ENCODE measurements around the gene FLT3. TPM values are rescaled to one million over a fixed set of nuclear protein-coding genes. Genes with fewer than 3 reads are reported as not detected.
"Not testable (repeated sequence)": the region's sequence is repeated elsewhere in the genome, so short reads cannot be mapped to it uniquely, and the experiment has no call there.

FLT3 gene
- polyA plus RNA-seq, 3 donors: 0.25 to 0.39 (median 0.28) TPM

GRCh38 chr13:28010046-28010445 is 90.3 kb downstream of the FLT3 start:
- no peak for DNase-seq (ENCODE audit: low read depth in 3 of 3, low spot score in 2 of 3)

GRCh38 chr13:28005016-28005415 is 95.4 kb downstream of the FLT3 start:
- not testable (repeated sequence) for DNase-seq (ENCODE audit: low read depth in 3 of 3, low spot score in 2 of 3)

- no peak for DNase-seq (ENCODE audit: low read depth in 3 of 3, low spot score in 2 of 3)
Observed at GRCh38 chr13:28002886-28003698, 97.3 kb downstream of the FLT3 start.

- no peak for DNase-seq (ENCODE audit: low read depth in 3 of 3, low spot score in 2 of 3)
Observed at GRCh38 chr13:28001837-28002473, 98.4 kb downstream of the FLT3 start.

GRCh38 chr13:28001049-28001448 is 99.3 kb downstream of the FLT3 start:
- DNase-seq (ENCODE audit: low read depth in 3 of 3, low spot score in 2 of 3): no peak

DNA sequence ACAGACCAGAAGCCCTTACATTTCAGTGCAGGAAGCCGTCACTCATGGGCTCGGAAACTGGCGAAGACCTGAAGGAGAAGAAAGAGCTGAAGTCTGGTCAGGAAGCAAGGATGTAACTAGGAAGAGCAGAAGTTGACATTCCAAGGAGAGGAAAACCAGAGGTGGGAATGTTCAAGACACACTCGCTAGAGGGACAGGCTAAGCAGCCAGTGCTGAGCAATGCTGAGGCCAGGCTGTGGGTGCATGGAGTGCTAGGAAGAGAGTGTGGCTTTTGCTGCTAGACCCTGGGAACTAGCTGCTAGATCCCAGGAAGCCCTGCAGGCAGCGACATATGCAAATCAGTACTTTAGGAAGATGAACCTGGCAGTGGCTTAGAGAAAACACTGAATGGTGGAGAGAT is 99.8 kb downstream of the FLT3 start:
- DNase-seq (ENCODE audit: low read depth in 3 of 3, low spot score in 2 of 3): no peak

DNA sequence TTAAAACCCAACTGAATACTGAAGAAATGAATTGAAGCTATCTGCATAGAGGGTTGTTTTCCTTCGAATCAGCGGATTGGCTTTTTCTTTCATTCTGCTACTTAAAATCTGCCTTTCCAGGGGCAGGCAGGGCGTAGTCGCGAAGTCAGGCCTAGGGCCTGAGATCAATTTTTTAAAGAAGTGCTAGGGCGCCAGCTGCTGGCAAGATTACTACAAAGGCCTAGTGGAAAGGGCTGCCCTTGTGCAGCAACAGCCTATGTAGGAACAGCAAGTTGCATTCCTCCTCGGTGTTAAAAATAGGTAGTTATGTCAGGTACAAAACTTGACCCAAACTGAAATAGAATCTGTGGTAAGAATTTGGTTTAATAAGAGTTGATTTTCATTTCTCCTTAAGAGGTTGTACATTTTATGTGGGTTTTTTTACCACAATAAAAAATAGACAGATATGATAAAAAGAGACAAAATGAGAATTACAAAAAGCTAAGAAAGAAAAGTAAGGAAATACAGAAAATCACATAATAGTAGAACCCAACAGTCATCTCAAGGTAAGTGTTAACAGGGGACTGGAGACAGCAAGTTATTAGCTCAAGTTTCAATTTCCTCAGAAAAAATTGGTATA is 102.4 kb downstream of the FLT3 start:
- DNase-seq (ENCODE audit: low read depth in 3 of 3, low spot score in 2 of 3): no peak

DNA sequence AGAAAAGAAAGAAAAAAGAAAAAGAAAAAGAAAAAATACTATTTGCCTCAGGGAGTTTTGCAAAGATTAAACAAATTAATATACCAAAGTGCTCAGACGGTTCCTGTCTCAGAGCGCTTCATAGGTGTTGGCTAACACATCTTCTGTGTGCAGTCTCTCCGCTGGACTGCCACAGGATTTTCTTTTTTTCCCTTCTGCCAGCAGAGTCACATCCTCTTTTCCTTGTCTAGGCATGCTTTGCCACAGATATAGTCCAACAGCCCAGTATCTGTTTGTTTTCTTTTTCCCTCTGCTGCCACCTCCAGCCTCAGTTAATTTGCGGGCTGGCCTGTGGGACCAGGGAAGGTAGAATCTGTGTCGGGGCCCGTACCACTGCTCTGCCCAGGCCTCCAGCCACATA is 108.5 kb downstream of the FLT3 start:
- no peak for DNase-seq (ENCODE audit: low read depth in 3 of 3, low spot score in 2 of 3)

DNA sequence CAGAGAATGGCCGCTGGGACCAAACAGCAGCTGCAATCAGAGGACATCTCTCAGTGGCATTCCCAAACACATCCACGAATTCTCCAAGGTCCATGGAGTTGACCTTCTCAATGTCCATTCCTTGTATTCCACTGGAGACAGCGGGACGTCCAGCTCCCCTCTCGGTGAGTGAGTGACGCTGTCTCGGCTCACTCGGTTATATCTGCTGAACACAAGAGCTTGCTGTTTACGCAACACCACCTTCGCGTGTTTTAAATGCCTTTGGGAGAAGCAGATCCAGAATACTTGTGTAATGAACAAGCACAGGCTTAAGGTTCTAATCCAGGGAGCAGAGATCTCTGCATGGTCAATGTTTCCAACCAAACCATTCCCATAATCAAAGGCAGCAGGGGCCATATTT is 111.9 kb downstream of the FLT3 start, which contains the start of gene URAD:
Gene URAD (minus strand): TSS at position 174 of the 400 bp plus-strand sequence. CDS start 56 bp downstream, at position 118.
- no peak for DNase-seq (ENCODE audit: low read depth in 3 of 3, low spot score in 2 of 3)

GRCh38 chr13:27985600-27985999 is 114.8 kb downstream of the FLT3 start:
- DNase-seq (ENCODE audit: low read depth in 3 of 3, low spot score in 2 of 3): no peak

DNA sequence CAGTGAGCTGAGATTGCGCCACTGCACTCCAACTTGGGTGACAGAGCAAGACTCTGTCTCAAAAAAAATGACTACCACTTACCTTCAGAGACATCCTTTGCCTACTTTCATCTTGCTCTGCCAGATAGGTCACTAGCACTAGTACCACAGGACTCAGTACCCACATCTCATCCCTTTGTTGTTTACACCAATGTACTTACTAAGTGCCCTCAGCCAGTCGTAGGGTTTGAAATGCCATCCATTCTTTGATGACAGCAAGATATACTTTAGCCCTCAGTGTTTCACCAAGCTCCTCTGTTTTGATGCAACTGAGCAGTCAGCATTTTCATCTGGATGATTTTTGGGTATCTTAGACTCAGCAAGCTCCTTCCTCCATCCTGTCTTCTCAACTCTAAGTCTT is 118.0 kb downstream of the FLT3 start:
- DNase-seq (ENCODE audit: low read depth in 3 of 3, low spot score in 2 of 3): no peak

GRCh38 chr13:27981006-27981708 is 119.2 kb downstream of the FLT3 start:
- no peak for DNase-seq (ENCODE audit: low read depth in 3 of 3, low spot score in 2 of 3)

- DNase-seq (ENCODE audit: low read depth in 3 of 3, low spot score in 2 of 3): no peak
Observed at GRCh38 chr13:27980280-27980998, 119.9 kb downstream of the FLT3 start.

DNA sequence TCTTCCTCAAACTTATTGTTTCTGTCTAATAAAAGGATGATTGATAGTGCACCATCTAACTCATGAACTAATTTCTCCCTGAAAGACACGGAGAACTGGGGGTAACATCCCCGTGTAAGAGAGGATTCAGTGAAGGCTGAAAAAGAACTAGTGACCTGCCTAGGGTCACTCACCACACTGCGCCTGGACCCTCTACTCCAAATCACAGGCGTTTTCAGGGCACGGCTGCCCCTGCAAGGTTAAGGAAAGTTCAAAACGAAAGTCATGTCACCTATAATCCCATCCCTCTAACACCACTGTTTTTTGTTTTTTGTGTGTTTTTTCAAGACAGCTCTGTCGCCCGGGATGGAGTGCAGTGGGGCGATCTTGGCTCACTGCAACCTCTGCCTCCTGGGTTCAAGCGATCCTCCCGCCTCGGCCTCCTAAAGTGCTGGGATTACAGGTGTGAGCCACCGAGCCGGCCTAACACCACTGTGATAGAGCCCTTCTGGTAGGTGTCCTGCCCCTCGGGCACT is 120.6 kb downstream of the FLT3 start:
- no peak for DNase-seq (ENCODE audit: low read depth in 3 of 3, low spot score in 2 of 3)

DNA sequence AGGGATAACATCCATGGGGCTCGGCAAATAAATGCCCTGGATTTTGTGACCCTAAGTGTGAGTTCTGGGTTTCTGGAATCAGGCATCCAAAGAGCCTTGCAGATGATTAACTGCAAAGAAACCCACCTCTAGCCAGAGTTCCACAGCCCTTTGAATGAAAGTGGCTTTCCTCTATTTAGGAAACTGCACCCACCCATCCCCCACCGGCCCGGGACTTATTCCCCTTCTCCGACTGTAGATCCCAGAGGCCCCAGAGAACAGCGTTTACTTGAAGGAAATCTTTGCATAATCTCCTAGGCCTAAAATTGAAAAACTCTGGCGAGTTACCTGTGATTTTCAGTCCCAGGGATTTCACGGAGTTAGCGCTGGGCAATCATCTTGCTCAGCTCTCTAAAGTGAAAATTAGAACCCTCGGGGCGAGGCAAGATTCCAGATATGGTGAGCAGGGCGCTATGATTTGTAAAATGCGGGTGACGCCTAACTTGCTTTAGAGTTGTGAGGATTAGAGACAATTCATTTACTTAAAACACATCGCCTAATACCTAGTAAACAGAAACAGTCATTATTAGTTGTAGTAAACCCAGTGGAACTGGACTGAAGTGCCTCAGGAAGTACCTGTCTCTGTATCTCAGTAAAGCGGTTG is 121.3 kb downstream of the FLT3 start:
- DNase-seq (ENCODE audit: low read depth in 3 of 3, low spot score in 2 of 3): no peak

DNA sequence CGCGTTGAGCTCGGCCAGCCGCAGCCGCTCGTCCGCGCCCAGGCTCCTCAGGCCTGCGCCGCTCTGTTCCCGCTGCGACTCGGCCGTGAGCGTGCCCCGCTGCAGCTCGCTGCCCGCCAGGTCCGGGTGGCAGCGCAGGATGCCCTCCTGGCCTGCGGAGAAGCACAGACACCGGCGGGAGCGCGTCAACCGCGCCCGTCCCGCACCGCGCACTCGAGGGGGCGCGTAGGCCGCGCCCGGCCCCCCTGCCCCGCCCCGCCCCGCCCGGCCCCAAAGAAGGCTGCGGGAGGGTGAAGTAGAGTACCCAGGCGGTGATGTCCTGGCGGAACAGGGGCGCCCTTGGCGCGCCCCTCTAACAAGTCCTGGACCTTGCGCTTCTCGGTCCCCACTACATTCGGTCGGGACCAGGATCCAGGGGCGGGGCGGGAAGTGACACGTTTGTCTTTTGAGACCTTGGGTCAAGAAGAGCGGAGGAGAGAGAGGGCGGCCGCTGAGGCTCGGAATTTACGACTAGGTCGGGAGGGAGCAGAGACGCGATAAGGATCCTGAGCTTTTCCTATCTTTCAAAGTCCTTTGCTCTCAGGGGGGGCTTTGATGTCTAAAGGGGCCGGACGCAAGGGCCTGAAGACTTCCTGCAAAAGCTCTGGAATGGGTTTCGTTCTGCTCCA is 121.9 kb downstream of the FLT3 start:
- DNase-seq (ENCODE audit: low read depth in 3 of 3, low spot score in 2 of 3): no peak

DNA sequence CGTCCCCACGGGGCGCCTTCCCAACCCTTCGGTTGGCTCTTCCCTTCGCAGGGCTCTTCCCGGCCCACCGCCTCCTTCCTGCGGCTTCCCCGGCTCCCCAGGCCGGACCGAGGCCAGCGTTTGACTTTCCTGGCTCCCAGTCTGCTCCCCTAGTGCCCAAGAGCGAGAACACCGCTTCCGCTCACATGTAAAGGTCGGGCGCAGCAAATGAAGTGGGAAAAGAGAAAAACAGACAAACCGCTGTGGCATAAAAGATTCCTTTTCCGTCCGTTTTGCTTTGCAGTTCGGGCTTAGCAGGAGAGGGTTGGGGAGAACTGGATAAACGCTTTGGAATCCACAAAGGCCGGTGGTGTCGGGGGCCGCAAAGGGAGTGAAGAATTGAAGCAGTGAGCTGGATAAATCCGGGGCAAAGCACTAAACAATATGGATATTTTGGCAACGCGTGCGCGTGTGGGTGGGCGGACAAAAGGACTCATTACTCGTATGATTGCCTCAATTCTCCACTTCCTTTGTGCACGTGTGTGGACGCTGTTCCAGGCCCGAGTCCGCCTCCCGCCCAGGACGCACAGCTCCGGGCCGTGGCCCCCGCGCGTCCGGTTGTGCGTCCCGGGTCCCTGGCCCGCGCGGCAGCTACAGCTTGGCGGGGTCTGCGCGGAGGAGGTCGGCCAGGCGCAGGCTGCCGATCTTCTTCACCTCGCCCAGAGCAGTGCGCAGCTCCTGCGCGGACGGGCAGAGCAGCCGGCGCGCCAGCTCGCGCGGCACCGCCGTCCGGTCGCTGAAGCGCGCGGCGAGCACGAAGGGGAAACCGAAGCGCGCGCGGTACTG is 122.7 kb downstream of the FLT3 start:
- DNase-seq (ENCODE audit: low read depth in 3 of 3, low spot score in 2 of 3): no peak

GRCh38 chr13:27976362-27977091 is 123.8 kb downstream of the FLT3 start:
- DNase-seq (ENCODE audit: low read depth in 3 of 3, low spot score in 2 of 3): no peak
